Endothelial cell of hepatic sinusoid (primary cell): ENCODE measurements around the gene PRKAR1A.
"Not testable (repeated sequence)": the region's sequence is repeated elsewhere in the genome, so short reads cannot be mapped to it uniquely, and the experiment has no call there.

Experiments used
- in situ Hi-C: cut with HindIII; loops from 2 replicates; pipeline ENCODE4 v1.10.0; 2017; ENCODE audit warnings: low sequenced_read_pairs

The PRKAR1A gene

DNA sequence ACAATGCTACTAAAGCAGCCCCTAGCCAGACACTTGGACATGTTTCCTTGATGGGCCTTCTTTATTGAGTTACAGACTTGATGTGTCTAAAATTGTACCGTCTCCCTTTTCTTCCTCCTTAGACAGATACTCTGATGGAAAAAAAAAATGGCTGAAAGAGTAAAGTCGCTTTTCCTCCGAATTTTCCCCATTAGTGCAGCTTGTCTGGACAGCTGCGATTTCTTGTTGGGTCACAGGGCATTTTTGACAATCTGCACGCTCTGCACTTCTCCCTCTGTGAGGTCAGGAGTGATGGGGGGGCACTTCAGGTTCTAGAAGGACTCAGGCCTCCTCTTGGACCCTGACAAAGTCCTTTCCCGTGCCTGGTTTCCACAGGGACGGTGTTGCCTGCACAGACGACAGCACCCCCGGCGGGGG is 968 bp upstream of the PRKAR1A start:
- in situ Hi-C loops: no loop called here

GRCh38 chr17:68511671-68512246 is 471 bp upstream of the PRKAR1A start:
- in situ Hi-C loops: no loop called here

DNA sequence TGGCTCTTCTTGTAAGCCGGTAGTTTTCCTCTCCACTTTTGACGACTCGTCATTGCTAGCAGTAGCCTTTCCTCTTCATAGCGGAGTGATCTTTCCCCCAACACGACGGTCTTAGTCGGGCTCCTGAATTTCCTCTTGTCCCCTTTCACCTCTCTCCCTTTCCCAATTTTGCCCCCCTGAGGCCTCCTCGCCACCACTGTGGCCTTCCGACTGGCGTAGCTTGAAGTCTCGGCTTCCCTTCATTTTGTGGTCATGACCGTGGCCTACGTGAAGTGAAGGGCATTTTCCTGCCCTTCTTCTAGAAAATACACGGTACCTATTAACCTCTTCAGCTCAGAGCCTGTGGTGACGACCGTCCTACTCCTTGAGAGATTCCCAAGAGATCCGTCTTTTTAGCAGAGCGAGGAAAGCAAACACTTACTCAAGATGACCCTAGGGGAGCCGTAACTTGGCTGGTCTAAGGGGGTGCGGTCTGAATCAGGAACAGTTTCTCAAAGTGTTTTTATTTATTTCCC is 787 bp downstream of the PRKAR1A start:
- in situ Hi-C loops: no loop called here

DNA sequence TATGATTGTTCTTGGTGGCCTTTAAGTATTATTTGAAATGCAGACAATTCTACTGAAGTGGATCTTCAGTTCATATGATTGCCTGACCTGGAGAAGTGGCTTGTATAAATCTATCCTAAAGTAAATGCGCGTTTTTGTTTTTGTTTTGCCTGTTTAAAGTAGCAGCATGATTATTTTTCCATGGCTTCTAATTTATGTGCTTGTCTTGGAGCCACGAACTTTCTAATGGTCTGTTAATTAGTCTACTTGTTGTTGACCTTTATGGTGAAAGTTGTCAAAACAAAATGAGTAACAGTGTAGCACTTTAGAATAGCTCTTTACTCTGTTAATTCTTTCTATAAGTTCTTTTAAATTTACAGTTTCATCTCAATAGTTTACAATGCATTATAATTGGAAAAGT is 1.7 kb downstream of the PRKAR1A start:
- in situ Hi-C loops: no loop called here

DNA sequence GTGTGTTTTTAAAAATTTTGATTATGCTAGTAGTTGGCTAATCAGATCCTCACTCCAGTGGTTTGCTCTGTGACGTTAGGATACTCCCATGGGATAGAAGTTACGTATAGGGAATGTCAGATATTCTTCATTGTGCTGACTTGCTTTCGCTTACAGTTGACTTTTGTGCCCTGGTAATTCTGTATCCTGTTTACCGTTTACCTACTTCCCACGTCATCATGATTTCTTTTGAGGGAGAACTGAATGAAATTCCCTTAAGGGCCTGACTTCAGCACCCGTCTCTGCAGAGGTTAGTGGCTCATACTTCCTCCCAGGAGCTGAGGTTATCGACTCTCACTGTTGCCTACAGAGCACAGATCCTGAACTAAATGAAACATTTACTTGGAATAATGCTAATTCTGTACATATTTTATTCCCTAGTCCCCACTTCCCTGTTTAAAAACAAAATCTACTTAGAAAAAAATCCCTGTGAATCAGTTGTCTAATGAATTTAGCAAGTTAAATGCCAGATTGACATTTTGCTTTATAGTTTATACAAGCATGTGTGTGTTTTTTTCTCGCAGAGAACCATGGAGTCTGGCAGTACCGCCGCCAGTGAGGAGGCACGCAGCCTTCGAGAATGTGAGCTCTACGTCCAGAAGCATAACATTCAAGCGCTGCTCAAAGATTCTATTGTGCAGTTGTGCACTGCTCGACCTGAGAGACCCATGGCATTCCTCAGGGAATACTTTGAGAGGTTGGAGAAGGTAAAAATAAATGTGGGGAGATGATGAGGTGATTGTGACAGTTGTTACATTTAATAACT is 2.8 kb downstream of the PRKAR1A start:
- in situ Hi-C loops: no loop called here

DNA sequence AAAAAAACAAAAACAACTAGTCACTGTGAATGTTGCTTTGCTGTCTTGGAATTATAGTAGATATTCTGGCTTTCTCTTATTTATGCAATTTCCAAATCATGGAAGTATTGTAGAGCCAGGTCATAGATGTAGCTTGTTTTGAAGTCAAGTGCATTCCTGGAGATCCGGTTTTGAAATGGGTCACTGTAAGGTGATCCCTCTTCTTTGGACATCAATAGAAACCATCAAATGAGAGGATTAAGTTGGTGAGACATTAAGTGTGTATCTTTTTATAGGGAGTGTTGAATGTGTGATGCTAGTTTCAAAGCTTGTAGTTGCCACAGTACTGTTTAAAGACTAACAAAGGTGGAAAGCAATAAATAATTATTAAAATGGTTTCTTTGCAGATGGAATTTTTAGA is 4.5 kb downstream of the PRKAR1A start:
- in situ Hi-C loops: no loop called here

DNA sequence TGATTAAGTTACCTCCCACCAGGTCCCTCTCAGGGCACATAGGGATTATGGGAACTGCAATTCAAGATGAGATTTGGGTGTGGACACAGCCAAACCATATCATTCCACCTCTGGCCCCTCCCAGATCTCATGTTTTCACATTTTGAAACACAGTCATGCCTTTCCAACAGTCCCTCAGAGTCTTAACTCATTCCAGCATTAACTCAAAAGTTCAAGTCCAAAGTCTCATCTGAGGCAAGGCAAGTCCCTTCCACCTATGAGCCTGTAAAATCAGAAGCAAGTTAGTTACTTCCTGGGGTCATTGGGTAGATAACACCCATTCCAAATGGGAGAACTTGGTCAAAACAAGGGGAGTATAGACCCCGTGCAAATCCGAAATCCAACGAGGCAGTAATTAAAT is 5.4 kb downstream of the PRKAR1A start:
- in situ Hi-C loops: not testable (repeated sequence)

GRCh38 chr17:68518063-68518815 is 6.0 kb downstream of the PRKAR1A start:
- in situ Hi-C loops: no loop called here

- in situ Hi-C loops: not testable (repeated sequence)
These were observed 6.8 kb downstream of the PRKAR1A start for GRCh38 chr17:68519051-68519450.

DNA sequence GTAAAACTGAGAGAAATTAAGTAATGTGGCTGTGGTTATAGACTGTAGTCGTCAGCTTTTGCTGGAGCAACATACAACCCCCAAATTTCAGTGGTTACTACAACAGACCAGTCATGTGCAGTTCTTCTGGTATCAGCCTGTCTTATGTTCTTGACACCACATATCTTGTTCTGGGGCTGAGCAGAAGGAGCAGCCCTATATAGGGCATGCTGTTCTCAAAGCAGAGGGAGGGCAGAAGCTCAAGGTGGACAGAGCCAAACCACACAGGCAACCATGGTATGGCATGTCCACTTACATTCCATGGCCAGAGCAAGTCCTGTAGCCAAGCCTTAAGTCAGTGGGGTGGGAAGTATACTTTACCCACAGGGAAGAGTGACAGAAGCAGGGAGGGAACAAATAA is 7.7 kb downstream of the PRKAR1A start:
- in situ Hi-C loops: no loop called here

DNA sequence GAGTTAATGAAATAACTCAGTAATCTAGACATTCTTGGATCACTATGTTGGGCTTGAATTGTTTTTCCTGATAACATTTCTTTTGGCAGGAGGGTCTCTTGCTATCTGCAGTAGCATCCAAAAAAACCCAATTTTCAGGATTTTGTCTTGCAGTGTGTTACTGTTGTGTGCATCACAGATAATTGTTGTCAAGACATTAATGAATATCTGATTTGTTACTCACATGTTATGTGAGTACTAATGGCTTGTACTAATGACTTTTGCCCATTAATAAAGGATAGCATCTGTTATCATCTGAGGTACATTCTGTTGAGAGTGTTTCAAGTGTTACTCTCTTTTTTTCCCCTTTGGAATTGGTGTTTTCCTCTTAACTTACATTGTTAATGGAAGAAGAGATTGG is 10.0 kb downstream of the PRKAR1A start:
- in situ Hi-C loops: no loop called here

- in situ Hi-C loops: no loop called here
These were observed 14.3 kb downstream of the PRKAR1A start for GRCh38 chr17:68526548-68526947.

- in situ Hi-C loops: no loop called here
These were observed 15.1 kb downstream of the PRKAR1A start for GRCh38 chr17:68527314-68527713.

GRCh38 chr17:68531252-68531651 is 19.0 kb downstream of the PRKAR1A start:
- in situ Hi-C loops: loop anchor here (5.0 kb wide), 1 partner anchor 49 kb away; no protein-coding TSS in a partner anchor

DNA sequence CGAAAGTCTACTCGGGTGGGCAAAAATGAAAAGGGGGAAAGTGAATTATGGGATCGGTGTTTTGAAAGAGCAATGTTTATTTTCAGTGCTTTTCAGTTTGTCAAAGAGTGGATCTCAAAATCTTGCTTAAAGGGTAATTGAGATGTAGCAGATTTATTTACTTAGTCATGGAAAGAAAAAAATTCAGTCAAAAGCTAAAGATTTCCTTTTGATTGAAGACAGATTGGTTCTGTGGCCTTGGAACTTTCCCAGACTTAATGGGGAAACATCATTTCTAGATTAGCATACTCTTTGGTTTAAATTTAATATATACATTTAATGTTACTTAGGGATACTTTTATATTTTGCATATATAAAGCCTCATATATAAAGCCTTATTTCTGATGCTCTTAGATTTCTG is 20.6 kb downstream of the PRKAR1A start:
- in situ Hi-C loops: loop anchor here (5.0 kb wide), 1 partner anchor 51 kb away; no protein-coding TSS in a partner anchor

GRCh38 chr17:68533887-68534694 is 21.9 kb downstream of the PRKAR1A start:
- in situ Hi-C loops: loop anchor here (5.0 kb wide), 1 partner anchor 52 kb away; no protein-coding TSS in a partner anchor

- in situ Hi-C loops: loop anchor here (5.0 kb wide), 1 partner anchor 52 kb away; no protein-coding TSS in a partner anchor
These were observed 22.5 kb downstream of the PRKAR1A start for GRCh38 chr17:68534695-68535088.

DNA sequence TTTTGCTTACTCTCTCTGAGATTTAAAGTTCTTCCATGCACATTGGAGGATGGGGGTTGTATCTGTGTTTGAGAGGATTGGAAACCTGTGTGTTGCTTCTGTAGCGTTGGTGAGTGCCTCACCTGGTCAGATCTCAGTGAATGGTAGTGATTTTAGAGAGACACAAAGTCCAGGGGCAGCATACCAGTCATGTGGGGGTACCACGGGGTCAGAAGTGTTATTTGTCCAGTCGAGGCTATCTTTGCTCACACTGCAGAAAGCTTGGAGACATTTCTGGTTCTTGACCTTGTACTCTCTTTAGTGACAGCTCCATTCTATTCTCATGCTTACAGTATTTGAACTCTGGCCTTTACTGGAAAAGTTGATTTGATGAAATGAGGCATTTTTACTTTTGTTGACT is 23.7 kb downstream of the PRKAR1A start:
- in situ Hi-C loops: no loop called here

- in situ Hi-C loops: no loop called here
These were observed 27.6 kb downstream of the PRKAR1A start for GRCh38 chr17:68539548-68540467.
